Measurements from ENCODE around the gene LIX1L.

GRCh38 chr1:145983960-145984830 is 26.4 kb upstream of the LIX1L start:
- TF ChIP-seq CTCF (IDR thresholded peaks at IDR 0.05) (no peak), ZFX (IDR thresholded peaks at IDR 0.05; ENCODE audit: borderline replicate concordance) (no peak)

Data from 22Rv1 (cell line).